Lower leg skin (tissue), 4 donors: Measurements from ENCODE around the gene EVI5. TPM values are rescaled to one million over a fixed set of nuclear protein-coding genes. Genes with fewer than 3 reads are reported as not detected.

Source experiments
- DNase-seq, 2 donors: peaks; one replicate each; pipeline ENCODE4 v3.0.0-alpha.2; 2019; ENCODE audit warnings: low spot score in 2 of 2
- H3K4me3 ChIP-seq: fragments of 200-600 bp; sonication (generic); 2 replicates; pipeline ENCODE4 v1.5.1; 2017; ENCODE audit warnings: mild to moderate bottlenecking, low read depth; ENCODE audit not compliant: poor library complexity, severe bottlenecking
- POLR2A ChIP-seq, 2 donors: fragments of 450-650 bp; IDR thresholded peaks; one replicate each; pipeline ENCODE4 v1.6.1; 2016 to 2017; ENCODE audit warnings: antibody characterized with exemption in 2 of 2, mild to moderate bottlenecking in 1 of 2, moderate library complexity in 1 of 2
- WGBS, 2 donors: methylation state at CpG; one replicate each; pipeline ENCODE4 v1.1.5; 2018; 5-methylcytosine and 5-hydroxymethylcytosine counted together
- intact Hi-C: fragments of 100-400 bp; cut with DNase I; formaldehyde crosslinking; loops from one replicate; pipeline ENCODE4 v1.15.0; 2023; ENCODE audit warnings: low total_unique reads
- total RNA-seq, 4 donors: library from RNA; depleted of rRNA; stranded (reverse); fragments of >200 nt; gene quantifications; one replicate each; pipeline ENCODE4 v1.1.0, GENCODE V29; 2016
- TF ChIP-seq, protein P1 (sequence below), 3 donors: fragments of 450-650 bp; IDR thresholded peaks; one replicate each; pipeline ENCODE4 v1.5.1; 2016; ENCODE audit warnings: antibody characterized with exemption in 3 of 3, mild to moderate bottlenecking in 3 of 3, moderate library complexity in 2 of 3

The EVI5 gene
- total RNA-seq, 4 donors from 2014 or later: 14.2 to 26.3 (median 21.4) TPM

DNA sequence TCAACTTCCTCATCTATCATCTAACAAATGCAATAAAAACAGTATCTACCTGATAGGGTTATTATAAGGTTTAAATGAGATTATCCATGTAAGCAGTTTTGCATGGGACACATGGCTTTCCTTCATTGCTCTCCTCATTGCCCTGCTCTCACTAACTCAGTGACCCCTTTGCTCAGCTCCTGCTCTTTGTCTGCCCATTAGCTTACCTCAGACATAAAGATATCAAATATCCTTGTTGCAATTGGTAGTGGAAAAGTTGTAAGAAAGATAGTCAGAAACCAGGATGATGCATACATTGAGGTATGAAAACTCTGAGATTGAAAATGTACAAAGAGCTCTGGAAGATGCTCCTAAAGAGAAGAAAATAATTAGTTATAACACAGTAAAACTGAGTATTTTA is 89.8 kb downstream of the EVI5 start:
- no peak for DNase-seq

DNA sequence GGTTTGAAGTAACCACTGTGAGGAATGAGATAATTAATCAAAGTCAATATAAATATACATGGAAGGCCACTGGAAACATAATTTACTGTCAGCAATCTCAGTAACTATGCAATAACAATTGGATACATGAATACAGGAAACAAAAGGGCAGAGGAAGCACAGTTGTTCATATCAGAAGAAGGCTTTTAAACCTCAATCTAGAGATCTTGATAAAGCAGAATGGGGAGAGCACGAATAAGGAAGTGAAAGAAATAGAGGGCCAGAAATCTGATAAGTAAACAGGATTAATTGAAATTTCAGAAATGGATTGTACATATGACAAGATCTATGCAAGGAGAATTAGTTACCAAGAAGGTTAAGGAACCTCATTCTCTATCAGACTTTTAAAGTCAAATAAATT is 93.0 kb downstream of the EVI5 start:
- DNase-seq: no peak
- TF ChIP-seq, protein P1, sequence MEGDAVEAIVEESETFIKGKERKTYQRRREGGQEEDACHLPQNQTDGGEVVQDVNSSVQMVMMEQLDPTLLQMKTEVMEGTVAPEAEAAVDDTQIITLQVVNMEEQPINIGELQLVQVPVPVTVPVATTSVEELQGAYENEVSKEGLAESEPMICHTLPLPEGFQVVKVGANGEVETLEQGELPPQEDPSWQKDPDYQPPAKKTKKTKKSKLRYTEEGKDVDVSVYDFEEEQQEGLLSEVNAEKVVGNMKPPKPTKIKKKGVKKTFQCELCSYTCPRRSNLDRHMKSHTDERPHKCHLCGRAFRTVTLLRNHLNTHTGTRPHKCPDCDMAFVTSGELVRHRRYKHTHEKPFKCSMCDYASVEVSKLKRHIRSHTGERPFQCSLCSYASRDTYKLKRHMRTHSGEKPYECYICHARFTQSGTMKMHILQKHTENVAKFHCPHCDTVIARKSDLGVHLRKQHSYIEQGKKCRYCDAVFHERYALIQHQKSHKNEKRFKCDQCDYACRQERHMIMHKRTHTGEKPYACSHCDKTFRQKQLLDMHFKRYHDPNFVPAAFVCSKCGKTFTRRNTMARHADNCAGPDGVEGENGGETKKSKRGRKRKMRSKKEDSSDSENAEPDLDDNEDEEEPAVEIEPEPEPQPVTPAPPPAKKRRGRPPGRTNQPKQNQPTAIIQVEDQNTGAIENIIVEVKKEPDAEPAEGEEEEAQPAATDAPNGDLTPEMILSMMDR (IDR thresholded peaks at IDR 0.05): no peak
- TF ChIP-seq POLR2A (IDR thresholded peaks at IDR 0.05): no peak
- 62 to 77% methylated on average over 1 of the region's 1 CpG for WGBS, 2 donors
- no peak overlapping the region for H3K4me3 ChIP-seq
- intact Hi-C loops: no loop called here

More for the DNA sequence above, 89.8 kb downstream of the EVI5 start:
- TF ChIP-seq POLR2A (IDR thresholded peaks at IDR 0.05): no peak
- TF ChIP-seq, protein P1 (IDR thresholded peaks at IDR 0.05): no peak
- intact Hi-C loops: no loop called here
- H3K4me3 ChIP-seq: no peak overlapping the region

DNA sequence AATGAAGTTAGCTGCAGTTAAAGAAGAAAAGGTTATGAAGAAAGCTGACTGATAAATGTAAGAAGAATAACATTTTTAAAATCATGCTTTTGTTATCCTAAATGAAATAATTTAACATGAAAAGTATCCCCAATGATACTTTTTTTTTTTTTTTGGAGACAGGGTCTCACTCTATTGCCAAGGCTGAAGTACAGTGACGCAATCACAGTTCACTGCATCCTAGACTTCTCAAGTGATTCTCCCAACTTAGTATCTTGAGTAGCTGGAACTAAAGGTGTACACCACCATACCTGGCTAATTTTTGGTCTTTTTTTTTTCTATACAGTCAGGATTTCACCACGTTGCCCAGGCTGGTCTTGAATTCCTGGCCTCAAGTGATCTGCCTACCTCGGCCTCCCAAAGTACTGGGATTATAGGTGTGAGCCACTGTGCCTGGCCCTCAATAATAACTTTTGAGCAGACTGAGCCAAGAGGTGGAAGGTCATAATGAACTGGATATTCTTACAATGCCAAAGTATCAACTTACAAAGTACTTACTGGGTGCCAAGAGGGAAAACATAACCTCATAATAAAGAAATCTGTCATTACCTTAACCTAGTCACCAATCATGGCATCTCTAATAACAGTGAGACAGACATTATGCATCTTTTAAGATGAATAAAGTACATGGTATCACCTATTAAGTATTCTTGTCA is 94.5 kb downstream of the EVI5 start:
- WGBS, 2 donors: 88 to 96% methylated on average over 3 of the region's 3 CpGs
- intact Hi-C loops: no loop called here
- no peak for DNase-seq
- TF ChIP-seq POLR2A (IDR thresholded peaks at IDR 0.05): no peak
- TF ChIP-seq, protein P1 (IDR thresholded peaks at IDR 0.05): no peak
- H3K4me3 ChIP-seq: no peak overlapping the region

DNA sequence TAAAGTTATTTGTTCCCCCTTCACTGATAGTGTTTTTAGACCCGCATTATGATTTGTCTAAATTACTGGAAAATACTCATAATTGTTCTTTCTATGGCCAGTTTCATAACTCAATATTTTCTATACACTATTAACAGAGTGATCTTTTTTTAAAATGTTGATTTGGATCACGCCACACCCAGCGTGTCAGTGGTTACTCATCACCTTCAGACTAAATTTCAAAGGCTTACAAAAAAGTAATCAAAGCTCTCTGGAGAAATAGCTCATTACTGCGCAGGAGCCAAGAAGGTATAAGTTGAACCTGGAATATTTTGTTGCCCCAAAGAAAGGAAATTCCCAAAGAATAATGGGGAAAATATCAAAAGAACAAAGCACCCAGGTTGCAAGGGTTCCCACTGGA is 104.9 kb downstream of the EVI5 start:
- TF ChIP-seq, protein P1 (IDR thresholded peaks at IDR 0.05): no peak
- no peak for TF ChIP-seq POLR2A (IDR thresholded peaks at IDR 0.05)
- intact Hi-C loops: no loop called here
- DNase-seq: no peak
- H3K4me3 ChIP-seq: no peak overlapping the region
- WGBS, 2 donors: 71 to 81% methylated on average over 4 of the region's 4 CpGs

DNA sequence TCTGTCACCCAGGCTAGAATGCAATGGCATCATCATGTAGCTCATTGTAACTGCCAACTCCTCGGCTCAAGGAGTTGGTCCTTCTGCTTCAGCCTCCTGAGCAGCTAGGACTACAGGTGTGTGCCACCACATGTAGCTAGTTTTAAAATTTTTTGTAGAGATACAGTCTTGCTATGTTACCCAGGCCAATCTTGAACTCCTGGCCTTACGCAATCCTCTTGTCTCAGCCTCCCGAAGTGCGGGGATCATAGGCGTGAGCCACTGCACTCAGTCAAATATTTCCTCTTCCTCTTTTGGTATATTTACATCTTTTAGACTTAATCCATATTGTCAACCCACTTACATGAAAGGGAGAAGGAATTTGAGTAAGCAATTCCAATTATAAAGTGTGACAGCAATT is 121.1 kb downstream of the EVI5 start:
- TF ChIP-seq POLR2A (IDR thresholded peaks at IDR 0.05): no peak
- TF ChIP-seq, protein P1 (IDR thresholded peaks at IDR 0.05): no peak
- WGBS, 2 donors: 92 to 96% methylated on average over 5 of the region's 5 CpGs
- H3K4me3 ChIP-seq: no peak overlapping the region
- intact Hi-C loops: no loop called here
- no peak for DNase-seq

DNA sequence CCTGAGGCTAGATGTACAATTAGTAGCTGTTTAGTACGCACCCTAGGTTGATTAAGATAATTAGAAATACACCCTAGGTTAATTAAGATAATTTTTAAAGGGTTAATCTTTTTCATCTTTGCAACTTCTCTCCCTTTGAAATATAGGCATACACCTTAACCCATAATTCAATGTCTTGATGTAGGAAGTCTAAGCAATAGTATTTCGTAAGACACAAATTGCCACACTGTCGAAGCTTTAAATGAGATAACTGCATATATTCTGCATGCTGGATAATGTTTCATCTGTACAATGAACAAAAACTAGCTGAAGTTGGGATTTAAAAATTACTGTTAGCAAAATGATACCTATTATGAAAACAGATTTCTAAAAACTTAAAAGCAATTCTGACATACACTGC is 122.9 kb downstream of the EVI5 start:
- WGBS, 2 donors: 92 to 93% methylated on average over 3 of the region's 3 CpGs

More for the DNA sequence above, 122.9 kb downstream of the EVI5 start:
- H3K4me3 ChIP-seq: no peak overlapping the region
- no peak for DNase-seq
- intact Hi-C loops: no loop called here
- no peak for TF ChIP-seq POLR2A (IDR thresholded peaks at IDR 0.05)
- TF ChIP-seq, protein P1 (IDR thresholded peaks at IDR 0.05): no peak
